Dermis blood vessel endothelial cell (primary cell): Measurements from ENCODE around the gene ORAI1. TPM values are rescaled to one million over a fixed set of nuclear protein-coding genes. Genes with fewer than 3 reads are reported as not detected.

Experiments used
- total RNA-seq: library from RNA; depleted of rRNA; stranded (reverse); fragments of >200 nt; gene quantifications from 2 replicates; pipeline ENCODE4 v1.2.3, GENCODE V29; 2014

ORAI1 gene
- total RNA-seq, 1 donor from 2014 or later = 20.3 TPM

Other genes starting within 250 kb of the ORAI1 start
- gene RNF34, start 226.4 kb upstream of the ORAI1 start, total RNA-seq = 60.8 and 86.6 TPM in 2 replicates
- 29.4 and 32.0 TPM in 2 replicates for gene KDM2B, start 45.5 kb upstream of the ORAI1 start, total RNA-seq
- 0.28 TPM in 1 of 2 replicates, not detected in the other for gene MORN3, start 43.1 kb downstream of the ORAI1 start, total RNA-seq
- gene TMEM120B, start 86.2 kb downstream of the ORAI1 start, total RNA-seq = 4.9 and 6.8 TPM in 2 replicates
- gene RHOF, start 167.2 kb downstream of the ORAI1 start, total RNA-seq = 6.1 and 6.5 TPM in 2 replicates
- 2.7 and 6.7 TPM in 2 replicates for gene SETD1B, start 177.5 kb downstream of the ORAI1 start, total RNA-seq
- not detected in 2 replicates for gene HPD, start 232.3 kb downstream of the ORAI1 start, total RNA-seq